Endodermal cell (in vitro differentiated cells): Measurements from ENCODE around the gene CHN1. TPM values are rescaled to one million over a fixed set of nuclear protein-coding genes. Genes with fewer than 3 reads are reported as not detected.

ENCODE experiments used
- DNase-seq: peaks from one replicate; pipeline ENCODE4 v3.0.0-alpha.2; 2017
- H3K27ac ChIP-seq: 2 replicates; pipeline ENCODE4 v1.5.1; 2013; ENCODE audit warnings: mild to moderate bottlenecking, low read depth, low read length, moderate library complexity
- H3K27me3 ChIP-seq: 2 replicates; pipeline ENCODE4 v1.6.1; 2013; ENCODE audit warnings: mild to moderate bottlenecking, low read length, moderate library complexity; ENCODE audit not compliant: insufficient read depth, control insufficient read depth, poor library complexity, severe bottlenecking
- H3K36me3 ChIP-seq: 2 replicates; pipeline ENCODE4 v1.7.0; 2013; ENCODE audit warnings: mild to moderate bottlenecking, low read length, moderate library complexity; ENCODE audit not compliant: control insufficient read depth, insufficient read depth
- H3K4me1 ChIP-seq: one replicate; pipeline ENCODE4 v1.7.0; 2013; ENCODE audit warnings: low read length; ENCODE audit not compliant: control insufficient read depth, insufficient read depth
- H3K4me3 ChIP-seq: 2 replicates; pipeline ENCODE4 v1.5.1; 2013; ENCODE audit warnings: mild to moderate bottlenecking, low read length, moderate library complexity
- H3K9ac ChIP-seq: 2 replicates; pipeline ENCODE4 v1.6.1; 2013; ENCODE audit warnings: mild to moderate bottlenecking, low read length, moderate library complexity; ENCODE audit not compliant: poor library complexity, severe bottlenecking; ENCODE audit errors: extremely low read depth
- H3K9me3 ChIP-seq: 2 replicates; pipeline ENCODE4 v1.6.1; 2013; ENCODE audit warnings: mild to moderate bottlenecking, low read length, moderate library complexity; ENCODE audit not compliant: control insufficient read depth
- H3K27ac Mint-ChIP-seq: 2 replicates; pipeline ENCODE4 v1.8.0; 2020; ENCODE audit warnings: mixed read lengths
- H3K27me3 Mint-ChIP-seq: 2 replicates; pipeline ENCODE4 v1.8.0; 2021; ENCODE audit warnings: mild to moderate bottlenecking, mixed read lengths; ENCODE audit not compliant: insufficient read depth
- H3K36me3 Mint-ChIP-seq: 2 replicates; pipeline ENCODE4 v1.8.0; 2020; ENCODE audit warnings: low read depth, mixed read lengths
- H3K4me1 Mint-ChIP-seq: 2 replicates; pipeline ENCODE4 v1.8.0; 2020; ENCODE audit warnings: mixed read lengths
- H3K4me3 Mint-ChIP-seq: 2 replicates; pipeline ENCODE4 v1.8.0; 2020; ENCODE audit warnings: mild to moderate bottlenecking, moderate library complexity, mixed read lengths
- H3K9me3 Mint-ChIP-seq: 2 replicates; pipeline ENCODE4 v1.8.0; 2020; ENCODE audit warnings: mild to moderate bottlenecking, mixed read lengths
- CTCF ChIP-seq: fragments of 200-600 bp; sonication (generic); conservative IDR thresholded peaks from 2 replicates; pipeline ENCODE4 v1.5.0; 2021; ENCODE audit warnings: antibody characterized with exemption, mild to moderate bottlenecking
- WGBS, 2 experiments: methylation state at CpG; one replicate each; pipeline versions ENCODE4 v1.1.5 to v1.1.7; 2013; ENCODE audit warnings: missing lambda C conversion rate in 2 of 2, mixed read lengths in 1 of 2; ENCODE audit not compliant: insufficient coverage in 1 of 2, insufficient read length in 1 of 2; 5-methylcytosine and 5-hydroxymethylcytosine counted together
- total RNA-seq, 2 donors: library from RNA; stranded (reverse); fragmentation: NEBNext Ultra II Directional in 1 of 2; extraction: Animal tissue kit (Norgen Biotek cat#: 25700) in 1 of 2; gene quantifications; 2 replicates in 1 of 2; 3 replicates in 1 of 2; pipeline ENCODE4 v1.2.1, GENCODE V29; 2021

CHN1 gene
- total RNA-seq, 2 donors from 2014 or later, result 24.3 to 28.8 TPM

- WGBS, 2 experiments, result 93% methylated on average over 9 to 13 of the region's 13 CpGs
- Mint-ChIP-seq H3K27ac (no peak within 1 kb of the TSS), H3K27me3 (no peaks in the 10 kb centered on the region), H3K9me3 (no peaks in the 10 kb centered on the region), H3K4me1 (peaks cover 4% of the 10 kb centered on the region), H3K4me3 (no peak within 1 kb of the TSS), H3K36me3 (no peaks in the 10 kb centered on the region)
- H3K9me3 ChIP-seq, result no peaks in the 10 kb centered on the region
- no peak for TF ChIP-seq CTCF
- DNase-seq, result no peak
- H3K4me1 ChIP-seq, result no peaks in the 10 kb centered on the region
- no peak within 1 kb of the TSS for H3K4me3 ChIP-seq
- peak within 1 kb of the TSS; percentile 21 for H3K27ac ChIP-seq
- no peak within 1 kb of the TSS for H3K9ac ChIP-seq
- no peaks in the 10 kb centered on the region for H3K27me3 ChIP-seq
- H3K36me3 ChIP-seq, result no peaks in the 10 kb centered on the region
Measured at GRCh38 chr2:174764280-174765255, 240.6 kb downstream of the CHN1 start, which contains the start of gene CHRNA1. Gene CHRNA1, minus strand, starts transcription at chr2:174764472. Its CDS starts 78 bp downstream, at chr2:174764394.

GRCh38 chr2:174763780-174764179 is 241.4 kb downstream of the CHN1 start:
- DNase-seq, result no peak
- Histone ChIP-seq H3K4me3 (no peak overlapping the region), H3K36me3 (no peaks in the 10 kb centered on the region), H3K4me1 (no peaks in the 10 kb centered on the region), H3K9me3 (no peaks in the 10 kb centered on the region), H3K9ac (no peak overlapping the region), H3K27me3 (no peaks in the 10 kb centered on the region), H3K27ac (no peak overlapping the region)
- TF ChIP-seq CTCF, result no peak
- WGBS, 2 experiments, result 89 to 100% methylated on average over 4 of the region's 4 CpGs
- Mint-ChIP-seq H3K27me3 (no peaks in the 10 kb centered on the region), H3K4me1 (peaks cover 4% of the 10 kb centered on the region), H3K27ac (no peak overlapping the region), H3K4me3 (no peak overlapping the region), H3K9me3 (no peaks in the 10 kb centered on the region), H3K36me3 (no peaks in the 10 kb centered on the region)

- TF ChIP-seq CTCF, result no peak
- Histone ChIP-seq H3K36me3 (no peaks in the 10 kb centered on the region), H3K4me1 (no peaks in the 10 kb centered on the region), H3K27me3 (no peaks in the 10 kb centered on the region), H3K9ac (no peak overlapping the region), H3K27ac (no peak overlapping the region), H3K4me3 (no peak overlapping the region), H3K9me3 (no peaks in the 10 kb centered on the region)
- Mint-ChIP-seq H3K4me1 (peaks cover 2% of the 10 kb centered on the region), H3K27ac (no peak overlapping the region), H3K9me3 (no peaks in the 10 kb centered on the region), H3K4me3 (no peak overlapping the region), H3K36me3 (no peaks in the 10 kb centered on the region), H3K27me3 (no peaks in the 10 kb centered on the region)
- DNase-seq, result no peak
- WGBS, 2 experiments, result 74 to 87% methylated on average over 3 to 5 of the region's 5 CpGs
Measured at GRCh38 chr2:174762464-174762863, 242.7 kb downstream of the CHN1 start.
